ENCODE data around the gene CASKIN1.
"Not testable (repeated sequence)": the region's sequence is repeated elsewhere in the genome, so short reads cannot be mapped to it uniquely, and the experiment has no call there.

CASKIN1 gene

GRCh38 chr16:2133797-2134196 lies 62.6 kb downstream of the CASKIN1 start:
- DNase-seq (ENCODE audit: low spot score) = not testable (repeated sequence)

DNA sequence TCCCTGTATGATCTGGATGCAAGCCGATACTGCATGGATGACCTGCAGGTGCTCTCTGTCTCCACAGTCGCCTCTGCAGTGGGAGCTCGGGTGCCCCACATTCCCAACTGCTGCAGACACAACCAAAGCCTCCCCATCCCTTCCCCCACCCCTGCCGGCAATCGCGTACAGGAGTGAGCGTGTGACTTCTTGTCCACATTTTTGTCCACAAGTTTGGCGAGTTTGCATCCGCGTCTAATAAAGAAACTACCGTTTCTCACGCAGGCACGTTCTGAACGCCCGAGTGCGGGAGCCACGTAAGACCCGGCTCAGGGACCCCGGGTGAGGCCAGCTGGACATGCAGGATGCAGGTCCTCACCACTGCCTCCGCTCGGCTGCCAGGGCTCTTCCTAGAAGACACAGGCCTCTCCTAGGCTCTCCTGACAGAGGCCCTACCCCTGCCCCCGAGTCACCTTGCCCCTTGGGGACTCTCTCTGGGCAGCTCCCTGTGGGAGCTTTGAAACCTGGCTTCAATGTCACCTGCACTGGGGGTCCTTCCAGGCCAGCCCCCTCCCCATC lies 66.4 kb downstream of the CASKIN1 start:
- not testable (repeated sequence) for DNase-seq (ENCODE audit: low spot score)

- not testable (repeated sequence) for DNase-seq (ENCODE audit: low spot score)
Measured at GRCh38 chr16:2129251-2129650, 67.2 kb downstream of the CASKIN1 start.

GRCh38 chr16:2127630-2128280 lies 68.7 kb downstream of the CASKIN1 start:
- peak; percentile 43 for DNase-seq (ENCODE audit: low spot score)

All from SW480 (cell line).